Erythroblast (primary cell): ENCODE data around the gene IPCEF1.

Experiments used
- GATA1 ChIP-seq: IDR thresholded peaks from 2 replicates; pipeline ENCODE4 v1.6.1; 2011; ENCODE audit warnings: low read depth, mild to moderate bottlenecking, control low read depth, low read length, moderate library complexity
- POLR2A ChIP-seq: IDR thresholded peaks from 2 replicates; pipeline ENCODE4 v1.6.1; 2011; ENCODE audit warnings: mild to moderate bottlenecking, low read length

- TF ChIP-seq POLR2A (no peak), GATA1 (no peak)
Observed at GRCh38 chr6:154316131-154316530, 40.5 kb downstream of the IPCEF1 start.
